Neural cell (in vitro differentiated cells): ENCODE data around the gene GHRL. TPM values are rescaled to one million over a fixed set of nuclear protein-coding genes. Genes with fewer than 3 reads are reported as not detected.

Source experiments
- H2AFZ ChIP-seq: fragments of 200-600, 300-800 bp; sonication (generic), shearing (Covaris generic); 2 replicates; pipeline ENCODE4 v1.6.0; 2014; ENCODE audit warnings: low read depth, mild to moderate bottlenecking, antibody characterized with exemption, low read length, moderate library complexity
- H3F3A ChIP-seq: fragments of 200-600 bp; shearing (Covaris generic); 2 replicates; pipeline ENCODE4 v1.6.1; 2016; ENCODE audit warnings: mild to moderate bottlenecking, moderate library complexity, mixed read lengths, antibody characterized with exemption, low read length; ENCODE audit not compliant: insufficient read depth, poor library complexity, severe bottlenecking
- H3K27ac ChIP-seq: fragments of 200-600, 300-800 bp; sonication (generic), shearing (Covaris generic); 2 replicates; pipeline ENCODE4 v1.5.1; 2014; ENCODE audit warnings: mild to moderate bottlenecking, low read length, moderate library complexity
- H3K27me3 ChIP-seq: fragments of 300-800, 200-600 bp; sonication (generic), shearing (Covaris generic); 2 replicates; pipeline ENCODE4 v1.6.0; 2014; ENCODE audit warnings: mild to moderate bottlenecking, low read depth, low read length, moderate library complexity; ENCODE audit not compliant: insufficient read depth
- H3K36me3 ChIP-seq: fragments of 300-800, 200-600 bp; sonication (generic), shearing (Covaris generic); 2 replicates; pipeline ENCODE4 v1.5.1; 2014; ENCODE audit warnings: mild to moderate bottlenecking, antibody characterized with exemption, low read length, moderate library complexity; ENCODE audit not compliant: insufficient read depth
- H3K4me2 ChIP-seq: fragments of 300-800, 200-600 bp; sonication (generic), shearing (Covaris generic); 2 replicates; pipeline ENCODE4 v1.6.0; 2014; ENCODE audit warnings: mild to moderate bottlenecking, low read length
- H3K4me3 ChIP-seq: fragments of 300-800, 200-600 bp; sonication (generic), shearing (Covaris generic); 2 replicates; pipeline ENCODE4 v1.5.1; 2014; ENCODE audit warnings: mild to moderate bottlenecking, low read length, moderate library complexity
- H3K79me2 ChIP-seq: fragments of 200-600 bp; shearing (Covaris generic); replicated peaks from 2 replicates; pipeline ENCODE4 v1.6.0; 2014; ENCODE audit warnings: mild to moderate bottlenecking, low read length, moderate library complexity; ENCODE audit not compliant: insufficient read depth
- H3K9ac ChIP-seq: fragments of 300-800, 200-600 bp; sonication (generic), shearing (Covaris generic); 2 replicates; pipeline ENCODE4 v1.6.1; 2016; ENCODE audit warnings: mild to moderate bottlenecking, low read length, mixed read lengths
- H3K9me2 ChIP-seq: fragments of 200-600 bp; shearing (Covaris generic); 2 replicates; pipeline ENCODE4 v1.6.1; 2016; ENCODE audit warnings: mild to moderate bottlenecking, low read length, mixed read lengths; ENCODE audit not compliant: insufficient read depth
- H3K9me3 ChIP-seq: fragments of 200-600, 300-800 bp; sonication (generic), shearing (Covaris generic); 2 replicates; pipeline ENCODE4 v1.6.1; 2016; ENCODE audit warnings: mild to moderate bottlenecking, mixed run types, low read length, moderate library complexity, mixed read lengths
- H4K20me1 ChIP-seq: fragments of 200-600 bp; shearing (Covaris generic); 2 replicates; pipeline ENCODE4 v1.6.1; 2016; ENCODE audit warnings: mild to moderate bottlenecking, mixed run types; ENCODE audit not compliant: insufficient read depth
- EP300 ChIP-seq: fragments of 450-650 bp; conservative IDR thresholded peaks from 2 replicates; pipeline ENCODE4 v1.6.1; 2014; ENCODE audit warnings: antibody characterized with exemption, mild to moderate bottlenecking, moderate library complexity; ENCODE audit not compliant: poor library complexity, severe bottlenecking
- EZH2 ChIP-seq: fragments of 200-600, 300-800 bp; shearing (Covaris generic), sonication (generic); IDR thresholded peaks from 2 replicates; pipeline ENCODE4 v1.6.1; 2014; ENCODE audit warnings: antibody characterized with exemption, low read length, borderline replicate concordance, mild to moderate bottlenecking; ENCODE audit not compliant: insufficient read depth, poor library complexity, severe bottlenecking
- MXI1 ChIP-seq: fragments of 450-650 bp; conservative IDR thresholded peaks from 2 replicates; pipeline ENCODE4 v1.6.1; 2014; ENCODE audit warnings: antibody characterized with exemption, mild to moderate bottlenecking; ENCODE audit not compliant: poor library complexity, severe bottlenecking
- POLR2AphosphoS5 ChIP-seq: IDR thresholded peaks from 2 replicates; pipeline ENCODE4 v1.6.1; 2012
- RAD21 ChIP-seq: fragments of 450-650 bp; conservative IDR thresholded peaks from 2 replicates; pipeline ENCODE4 v1.6.1; 2014; ENCODE audit warnings: antibody characterized with exemption, mild to moderate bottlenecking, moderate library complexity
- SMC3 ChIP-seq: fragments of 450-650 bp; conservative IDR thresholded peaks from 2 replicates; pipeline ENCODE4 v1.6.1; 2014; ENCODE audit warnings: antibody characterized with exemption, mild to moderate bottlenecking, moderate library complexity; ENCODE audit not compliant: poor library complexity
- TAF1 ChIP-seq: IDR thresholded peaks from 2 replicates; pipeline ENCODE4 v1.6.1; 2012; ENCODE audit warnings: low read depth
- polyA plus RNA-seq: library from polyadenylated mRNA; depleted of rRNA; stranded (reverse); fragments of >200 nt; gene quantifications from 2 replicates; pipeline ENCODE4 v1.2.3, GENCODE V29; 2014
- TF ChIP-seq, protein P1 (sequence below): IDR thresholded peaks from 2 replicates; pipeline ENCODE4 v1.6.1; 2012; ENCODE audit warnings: borderline replicate concordance
- TF ChIP-seq, protein P2 (sequence below): fragments of 450-650 bp; IDR thresholded peaks from 2 replicates; pipeline ENCODE4 v1.5.1; 2014; ENCODE audit warnings: antibody characterized with exemption, mild to moderate bottlenecking, moderate library complexity; ENCODE audit not compliant: poor library complexity, severe bottlenecking

Gene GHRL
- polyA plus RNA-seq, 1 donor from 2014 or later = 2.8 TPM

DNA sequence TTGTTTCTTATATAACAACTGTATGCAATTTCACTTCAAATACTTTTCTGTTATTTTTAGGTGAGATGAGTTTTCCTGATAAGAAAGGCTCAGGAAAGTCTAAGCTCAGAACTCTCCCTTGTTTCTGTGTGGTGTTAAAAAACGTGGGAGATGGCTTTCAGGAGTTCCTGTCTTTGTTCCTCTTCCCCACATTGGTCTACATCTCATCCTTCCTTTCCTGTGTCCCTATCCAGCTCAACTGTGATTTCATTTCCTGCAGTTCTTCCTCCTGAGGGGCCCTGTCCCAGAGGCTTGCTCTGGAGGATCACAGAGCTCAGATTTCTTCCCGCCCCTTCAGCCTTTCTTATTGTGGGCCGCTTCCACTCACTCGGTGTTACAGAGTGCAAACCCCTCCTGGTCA, 17.0 kb upstream of the GHRL start:
- H3F3A ChIP-seq = no peaks in the 10 kb centered on the region
- peaks cover 9% of the 10 kb centered on the region for H3K36me3 ChIP-seq
- no peak overlapping the region for H3K4me2 ChIP-seq
- H3K27me3 ChIP-seq = no peaks in the 10 kb centered on the region
- H3K9me3 ChIP-seq = no peaks in the 10 kb centered on the region
- no peak overlapping the region for H3K9ac ChIP-seq
- TF ChIP-seq, protein P1, sequence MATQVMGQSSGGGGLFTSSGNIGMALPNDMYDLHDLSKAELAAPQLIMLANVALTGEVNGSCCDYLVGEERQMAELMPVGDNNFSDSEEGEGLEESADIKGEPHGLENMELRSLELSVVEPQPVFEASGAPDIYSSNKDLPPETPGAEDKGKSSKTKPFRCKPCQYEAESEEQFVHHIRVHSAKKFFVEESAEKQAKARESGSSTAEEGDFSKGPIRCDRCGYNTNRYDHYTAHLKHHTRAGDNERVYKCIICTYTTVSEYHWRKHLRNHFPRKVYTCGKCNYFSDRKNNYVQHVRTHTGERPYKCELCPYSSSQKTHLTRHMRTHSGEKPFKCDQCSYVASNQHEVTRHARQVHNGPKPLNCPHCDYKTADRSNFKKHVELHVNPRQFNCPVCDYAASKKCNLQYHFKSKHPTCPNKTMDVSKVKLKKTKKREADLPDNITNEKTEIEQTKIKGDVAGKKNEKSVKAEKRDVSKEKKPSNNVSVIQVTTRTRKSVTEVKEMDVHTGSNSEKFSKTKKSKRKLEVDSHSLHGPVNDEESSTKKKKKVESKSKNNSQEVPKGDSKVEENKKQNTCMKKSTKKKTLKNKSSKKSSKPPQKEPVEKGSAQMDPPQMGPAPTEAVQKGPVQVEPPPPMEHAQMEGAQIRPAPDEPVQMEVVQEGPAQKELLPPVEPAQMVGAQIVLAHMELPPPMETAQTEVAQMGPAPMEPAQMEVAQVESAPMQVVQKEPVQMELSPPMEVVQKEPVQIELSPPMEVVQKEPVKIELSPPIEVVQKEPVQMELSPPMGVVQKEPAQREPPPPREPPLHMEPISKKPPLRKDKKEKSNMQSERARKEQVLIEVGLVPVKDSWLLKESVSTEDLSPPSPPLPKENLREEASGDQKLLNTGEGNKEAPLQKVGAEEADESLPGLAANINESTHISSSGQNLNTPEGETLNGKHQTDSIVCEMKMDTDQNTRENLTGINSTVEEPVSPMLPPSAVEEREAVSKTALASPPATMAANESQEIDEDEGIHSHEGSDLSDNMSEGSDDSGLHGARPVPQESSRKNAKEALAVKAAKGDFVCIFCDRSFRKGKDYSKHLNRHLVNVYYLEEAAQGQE = no peak
- TF ChIP-seq TAF1 (no peak), EP300 (no peak), EZH2 (no peak), MXI1 (no peak), POLR2AphosphoS5 (no peak), SMC3 (no peak), RAD21 (no peak)
- TF ChIP-seq, protein P2, sequence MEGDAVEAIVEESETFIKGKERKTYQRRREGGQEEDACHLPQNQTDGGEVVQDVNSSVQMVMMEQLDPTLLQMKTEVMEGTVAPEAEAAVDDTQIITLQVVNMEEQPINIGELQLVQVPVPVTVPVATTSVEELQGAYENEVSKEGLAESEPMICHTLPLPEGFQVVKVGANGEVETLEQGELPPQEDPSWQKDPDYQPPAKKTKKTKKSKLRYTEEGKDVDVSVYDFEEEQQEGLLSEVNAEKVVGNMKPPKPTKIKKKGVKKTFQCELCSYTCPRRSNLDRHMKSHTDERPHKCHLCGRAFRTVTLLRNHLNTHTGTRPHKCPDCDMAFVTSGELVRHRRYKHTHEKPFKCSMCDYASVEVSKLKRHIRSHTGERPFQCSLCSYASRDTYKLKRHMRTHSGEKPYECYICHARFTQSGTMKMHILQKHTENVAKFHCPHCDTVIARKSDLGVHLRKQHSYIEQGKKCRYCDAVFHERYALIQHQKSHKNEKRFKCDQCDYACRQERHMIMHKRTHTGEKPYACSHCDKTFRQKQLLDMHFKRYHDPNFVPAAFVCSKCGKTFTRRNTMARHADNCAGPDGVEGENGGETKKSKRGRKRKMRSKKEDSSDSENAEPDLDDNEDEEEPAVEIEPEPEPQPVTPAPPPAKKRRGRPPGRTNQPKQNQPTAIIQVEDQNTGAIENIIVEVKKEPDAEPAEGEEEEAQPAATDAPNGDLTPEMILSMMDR = no peak
- no peak overlapping the region for H3K27ac ChIP-seq
- H2AFZ ChIP-seq = no peak overlapping the region
- H3K79me2 ChIP-seq = no peaks in the 10 kb centered on the region
- no peaks in the 10 kb centered on the region for H4K20me1 ChIP-seq
- no peak overlapping the region for H3K4me3 ChIP-seq
- no peaks in the 10 kb centered on the region for H3K9me2 ChIP-seq

DNA sequence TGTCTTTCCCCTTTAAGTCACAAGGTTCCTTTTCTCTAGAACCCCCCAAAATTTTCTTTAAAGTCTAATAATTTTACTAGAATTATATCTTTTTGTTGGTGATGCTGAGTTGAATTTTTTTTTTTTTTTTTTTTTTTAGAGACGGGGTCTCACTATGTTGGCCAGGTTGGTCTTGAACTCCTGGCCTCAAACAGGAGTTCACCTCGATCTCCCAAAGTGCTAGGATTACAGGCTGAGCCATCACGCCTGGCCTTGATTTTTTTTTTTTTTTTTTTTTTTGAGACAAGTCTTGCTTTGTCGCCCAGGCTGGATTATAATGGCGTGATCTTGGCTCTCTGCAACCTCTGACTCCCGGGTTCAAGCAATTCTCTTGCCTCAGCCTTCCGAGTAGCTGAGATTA, 15.9 kb upstream of the GHRL start:
- Histone ChIP-seq H3K4me2 (no peak overlapping the region), H3K36me3 (peaks cover 12% of the 10 kb centered on the region), H3K79me2 (no peaks in the 10 kb centered on the region), H3K9me3 (no peaks in the 10 kb centered on the region), H4K20me1 (no peaks in the 10 kb centered on the region), H3K27me3 (no peaks in the 10 kb centered on the region), H3F3A (no peaks in the 10 kb centered on the region), H2AFZ (no peak overlapping the region), H3K4me3 (no peak overlapping the region), H3K9ac (no peak overlapping the region), H3K9me2 (no peaks in the 10 kb centered on the region), H3K27ac (no peak overlapping the region)
- no peak for TF ChIP-seq RAD21
- TF ChIP-seq, protein P2 = no peak
- TF ChIP-seq, protein P1 = no peak
- TF ChIP-seq EP300 = no peak
- no peak for TF ChIP-seq POLR2AphosphoS5
- TF ChIP-seq EZH2 = no peak
- TF ChIP-seq SMC3 = no peak
- TF ChIP-seq MXI1 = no peak
- no peak for TF ChIP-seq TAF1
